NCI-H446 treated with DMSO at 0.1 percent for 48 hours (cell line): ENCODE measurements around the gene IFNAR1.
"Not testable (repeated sequence)": the region's sequence is repeated elsewhere in the genome, so short reads cannot be mapped to it uniquely, and the experiment has no call there.

ENCODE experiments used
- DNase-seq: peaks from one replicate; lab custom pipeline; 2025; lab: John Stamatoyannopoulos, UW

IFNAR1 gene

DNA sequence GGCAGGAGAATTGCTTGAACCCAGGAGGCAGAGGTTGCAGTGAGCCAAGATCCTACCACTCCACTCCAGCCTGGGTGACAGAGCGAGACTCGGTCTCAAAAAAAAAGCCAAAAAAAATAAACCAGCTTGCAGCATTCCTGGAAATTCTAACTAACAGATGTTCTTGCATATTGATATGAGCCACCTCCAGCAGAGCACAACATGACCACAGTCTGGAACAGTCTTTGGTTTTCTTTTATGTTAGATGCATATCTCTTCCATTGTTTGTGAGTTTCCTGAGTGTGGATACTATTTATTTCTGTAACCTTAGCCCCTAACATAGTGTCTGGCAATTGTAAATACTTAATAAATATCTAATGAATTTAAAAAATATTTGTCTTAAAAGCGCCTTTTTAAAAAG, 23.9 kb downstream of the IFNAR1 start:
- DNase-seq, result no peak

DNA sequence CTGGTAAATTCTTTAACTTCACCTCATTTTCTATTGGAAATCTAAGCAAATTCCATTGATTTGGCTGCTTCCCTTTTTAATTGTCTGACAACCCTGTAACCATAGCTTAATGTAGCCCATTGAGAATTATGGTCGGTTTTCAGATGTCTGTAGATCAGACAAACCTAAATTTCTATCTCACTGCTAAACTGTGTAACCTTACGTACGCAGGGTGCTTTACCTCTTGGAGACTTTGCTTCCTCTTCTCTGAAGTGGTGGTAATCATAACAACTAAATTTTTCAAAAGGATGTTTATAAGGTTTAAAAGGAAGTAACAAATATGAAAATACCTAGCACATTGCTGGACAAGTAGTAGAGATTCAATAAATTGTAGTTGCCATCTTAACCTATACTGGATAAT, 25.9 kb downstream of the IFNAR1 start:
- DNase-seq, result no peak

DNA sequence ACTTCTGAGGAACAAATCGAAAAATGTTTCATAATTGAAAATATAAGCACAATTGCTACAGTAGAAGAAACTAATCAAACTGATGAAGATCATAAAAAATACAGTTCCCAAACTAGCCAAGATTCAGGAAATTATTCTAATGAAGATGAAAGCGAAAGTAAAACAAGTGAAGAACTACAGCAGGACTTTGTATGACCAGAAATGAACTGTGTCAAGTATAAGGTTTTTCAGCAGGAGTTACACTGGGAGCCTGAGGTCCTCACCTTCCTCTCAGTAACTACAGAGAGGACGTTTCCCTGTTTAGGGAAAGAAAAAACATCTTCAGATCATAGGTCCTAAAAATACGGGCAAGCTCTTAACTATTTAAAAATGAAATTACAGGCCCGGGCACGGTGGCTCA, 30.6 kb downstream of the IFNAR1 start:
- DNase-seq, result no peak

DNA sequence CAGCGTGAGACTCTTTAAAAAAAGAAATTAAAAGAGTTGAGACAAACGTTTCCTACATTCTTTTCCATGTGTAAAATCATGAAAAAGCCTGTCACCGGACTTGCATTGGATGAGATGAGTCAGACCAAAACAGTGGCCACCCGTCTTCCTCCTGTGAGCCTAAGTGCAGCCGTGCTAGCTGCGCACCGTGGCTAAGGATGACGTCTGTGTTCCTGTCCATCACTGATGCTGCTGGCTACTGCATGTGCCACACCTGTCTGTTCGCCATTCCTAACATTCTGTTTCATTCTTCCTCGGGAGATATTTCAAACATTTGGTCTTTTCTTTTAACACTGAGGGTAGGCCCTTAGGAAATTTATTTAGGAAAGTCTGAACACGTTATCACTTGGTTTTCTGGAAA, 31.2 kb downstream of the IFNAR1 start:
- DNase-seq, result no peak

DNA sequence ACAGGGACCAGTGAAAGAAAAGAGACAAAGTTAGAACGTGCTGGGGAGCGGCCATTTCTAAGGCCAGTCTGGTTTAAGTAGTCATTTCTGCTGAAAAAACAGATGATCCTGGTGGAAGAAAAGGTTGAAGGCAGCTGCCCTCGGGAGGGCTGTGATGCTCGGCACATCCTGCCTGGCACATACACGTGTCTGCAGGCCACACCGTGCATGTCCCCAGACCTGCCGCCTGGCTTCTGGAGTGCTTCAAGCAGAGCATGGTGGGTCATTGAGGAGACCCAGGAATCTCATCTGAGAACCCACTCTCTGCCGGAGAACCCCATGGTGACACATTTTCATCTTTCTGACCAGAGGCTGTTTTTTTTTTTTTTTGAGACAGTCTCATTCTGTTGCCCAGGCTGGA, 32.4 kb downstream of the IFNAR1 start:
- DNase-seq, result no peak

DNA sequence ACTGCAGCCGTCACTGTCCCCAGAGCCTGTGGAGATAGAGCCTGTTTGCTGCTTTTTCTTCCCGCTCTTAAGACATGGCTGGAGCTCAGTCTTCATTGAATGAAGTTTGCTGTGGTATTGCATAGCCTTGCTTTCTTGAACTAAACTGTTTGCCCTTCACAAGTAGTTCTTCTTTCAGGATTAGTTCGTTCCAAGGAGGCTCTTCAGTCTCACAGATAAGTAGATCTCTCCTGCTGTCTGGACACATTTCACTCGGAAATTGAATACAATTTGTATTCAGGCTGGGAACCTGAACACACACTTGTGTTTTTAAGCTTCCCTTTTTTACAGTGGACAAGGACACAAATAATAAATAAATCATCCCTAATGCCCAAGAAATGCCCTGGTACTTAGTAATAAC, 34.7 kb downstream of the IFNAR1 start:
- DNase-seq, result no peak

DNA sequence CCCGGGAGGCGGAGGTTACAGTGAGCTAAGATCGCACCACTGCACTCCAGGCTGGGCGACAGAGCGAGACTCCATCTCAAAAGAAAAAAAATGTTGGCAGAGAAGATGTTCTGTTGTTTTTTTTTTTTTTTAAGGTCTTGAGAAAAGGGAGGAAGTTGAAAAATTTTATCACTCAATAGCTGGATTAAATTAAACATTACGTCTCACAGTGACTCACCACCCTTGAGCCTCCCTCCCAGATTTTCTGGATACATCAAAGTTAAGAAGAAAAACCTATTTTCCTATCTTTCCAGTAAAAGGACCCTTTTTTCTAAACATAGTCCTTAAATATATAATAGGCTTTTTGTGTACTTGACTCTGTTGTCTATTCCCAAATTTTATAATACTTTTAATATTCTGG, 35.5 kb downstream of the IFNAR1 start:
- no peak for DNase-seq

DNA sequence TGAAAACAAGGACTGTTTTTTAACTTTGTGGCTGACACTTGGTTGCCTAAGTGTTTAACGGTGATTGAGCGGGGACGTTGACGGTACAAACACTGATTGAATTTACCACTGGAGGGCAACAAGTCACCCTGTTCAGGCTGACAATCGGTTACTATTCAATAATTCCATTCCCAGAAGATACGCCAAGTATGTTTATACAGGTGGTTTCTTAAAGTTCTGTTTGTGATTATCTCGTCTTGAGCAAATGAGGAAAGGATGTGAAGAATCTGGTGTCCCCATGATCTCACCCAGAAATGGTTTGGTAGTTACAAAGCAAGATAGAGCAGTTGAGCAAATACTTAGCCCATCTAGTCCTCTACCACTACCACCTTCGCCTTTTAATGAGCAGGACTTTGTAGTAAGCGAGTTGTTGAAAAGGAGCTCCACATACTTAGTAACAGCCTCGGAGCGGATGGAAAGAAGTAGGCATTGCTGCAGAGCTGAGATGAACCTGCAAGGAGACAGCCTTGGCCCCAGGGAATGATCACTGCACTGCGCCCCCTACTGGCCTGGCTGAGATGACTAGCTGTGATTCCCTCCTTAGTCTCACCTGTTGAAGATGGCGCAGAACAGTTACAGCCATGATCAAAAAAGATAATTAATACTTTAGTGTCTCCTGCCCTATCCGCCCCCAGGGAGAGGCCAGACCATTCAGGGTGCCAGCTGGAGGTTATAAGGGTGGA, 36.3 kb downstream of the IFNAR1 start:
- peak; percentile 10 for DNase-seq

DNA sequence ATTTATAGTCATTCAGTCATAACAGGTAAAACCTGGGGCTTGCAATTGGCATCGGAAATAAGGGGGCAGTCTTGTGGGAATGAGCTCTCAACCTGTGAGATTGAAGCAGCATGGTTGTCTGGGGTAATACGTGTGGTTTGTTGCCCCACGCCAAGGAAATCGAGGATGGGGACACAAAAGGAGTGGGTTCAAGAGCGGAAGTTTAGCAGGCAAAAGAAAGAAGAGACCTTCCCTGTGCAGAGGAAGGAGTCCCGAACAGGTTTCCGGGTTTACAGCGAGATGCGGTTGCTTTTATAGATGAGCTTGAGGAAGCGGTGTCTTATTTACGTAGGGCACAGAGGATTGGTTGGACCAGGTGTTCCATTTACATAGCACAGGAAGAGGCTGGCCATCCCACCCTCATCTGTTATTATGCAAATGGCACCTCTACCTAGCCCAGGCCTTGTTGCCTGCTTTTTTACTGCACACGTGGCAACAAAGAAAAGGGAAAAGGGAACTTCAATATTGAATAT, 37.3 kb downstream of the IFNAR1 start:
- DNase-seq, result no peak

DNA sequence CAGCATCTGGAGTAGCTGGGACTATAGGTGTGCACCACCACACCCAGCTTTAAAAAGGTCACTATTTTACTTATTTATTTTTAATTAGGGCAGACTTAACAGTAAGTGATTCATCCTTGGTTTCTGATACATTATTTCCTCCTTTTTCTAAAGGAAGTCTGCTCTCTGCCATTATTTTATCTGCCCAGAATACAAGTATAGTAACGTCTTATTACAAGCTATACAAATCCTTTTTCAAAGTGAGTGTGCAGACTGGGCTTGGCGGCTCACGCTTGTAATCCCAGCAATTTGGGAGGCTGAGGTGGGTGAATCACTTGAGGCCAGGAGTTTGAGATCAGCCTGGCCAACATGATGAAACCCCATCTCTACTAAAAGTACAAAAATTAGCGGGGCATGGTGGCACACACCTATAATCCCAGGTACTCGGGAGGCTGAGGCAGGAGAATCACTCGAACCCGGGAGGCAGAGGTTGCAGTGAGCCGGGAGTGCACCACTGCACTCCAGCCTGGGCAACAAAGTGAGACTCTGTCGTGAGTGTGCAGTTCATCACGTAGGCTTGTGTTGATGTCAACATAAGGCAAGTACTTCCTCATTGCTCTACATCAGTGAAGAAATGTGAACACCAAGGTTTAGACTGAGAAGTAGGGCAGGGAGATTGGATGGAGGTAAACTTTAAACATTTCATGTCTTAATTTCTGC, 39.3 kb downstream of the IFNAR1 start:
- not testable (repeated sequence) for DNase-seq

DNA sequence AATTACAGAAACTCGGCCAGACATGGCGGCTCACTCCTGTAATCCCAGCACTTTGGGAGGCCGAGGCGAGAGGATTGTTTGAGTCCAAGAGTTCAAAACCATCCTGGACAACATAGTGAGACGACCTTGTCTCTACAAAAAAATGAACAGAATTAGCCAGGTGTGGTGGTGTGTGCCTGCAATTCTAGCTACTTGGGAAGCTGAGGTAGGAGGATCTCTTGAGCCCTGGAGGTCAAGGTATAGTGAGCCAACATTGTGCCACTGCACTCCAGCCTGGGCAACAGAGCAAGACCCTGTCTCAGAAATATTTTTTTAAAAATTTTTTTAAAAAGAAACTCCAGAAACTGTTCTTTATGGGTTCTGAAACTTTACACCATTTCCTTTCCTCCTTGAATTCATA, 40.1 kb downstream of the IFNAR1 start:
- no peak for DNase-seq

DNA sequence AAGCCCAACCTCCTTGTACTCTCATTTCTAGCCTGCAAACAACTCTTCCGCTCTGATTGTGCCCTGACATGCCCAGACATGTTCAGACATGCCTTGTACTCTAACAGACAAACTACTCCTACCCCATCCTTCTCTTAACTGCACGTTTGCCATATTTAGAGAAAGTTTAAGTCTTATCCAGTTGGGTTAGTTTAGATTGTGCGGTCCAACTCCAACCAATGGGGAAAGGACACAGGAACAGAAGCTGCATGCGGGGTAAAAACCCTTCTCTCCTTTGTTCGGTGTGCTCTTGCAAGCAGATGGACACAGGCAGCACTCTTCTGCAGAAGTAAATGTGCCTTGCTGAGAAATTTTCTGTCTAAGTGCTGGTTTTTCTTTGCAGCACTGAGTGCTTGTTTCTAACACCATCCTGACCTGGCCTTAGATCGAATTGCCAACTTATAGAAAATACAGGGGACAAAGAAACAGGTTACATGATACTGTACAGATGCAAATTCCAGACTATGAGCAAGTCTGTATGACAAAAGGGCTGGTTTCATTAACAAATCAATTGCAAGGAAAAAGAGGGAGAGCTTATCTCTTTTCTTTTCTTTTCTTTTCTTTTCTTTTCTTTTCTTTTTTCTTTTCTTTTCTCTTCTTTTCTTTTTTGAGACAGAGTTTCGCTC, 42.7 kb downstream of the IFNAR1 start:
- DNase-seq, result no peak

DNA sequence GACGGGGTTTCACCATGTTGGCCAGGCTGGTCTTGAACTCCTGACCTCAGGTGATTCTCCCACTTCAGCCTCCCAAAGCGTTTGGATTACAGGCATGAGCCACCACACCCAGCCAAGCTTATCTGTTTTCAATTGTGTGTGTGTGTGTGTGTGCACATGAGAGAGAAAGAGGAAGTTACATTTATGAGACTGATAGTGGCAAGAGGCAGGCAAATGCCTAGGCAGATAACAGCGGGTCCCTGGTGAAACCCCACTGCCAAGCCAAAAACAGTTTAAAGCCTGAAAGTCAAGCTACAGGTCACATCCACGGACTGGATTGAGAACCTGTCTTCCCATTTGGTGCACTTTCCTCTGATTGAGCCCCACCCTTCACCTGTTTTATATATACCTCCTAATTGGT, 43.4 kb downstream of the IFNAR1 start:
- no peak for DNase-seq

DNA sequence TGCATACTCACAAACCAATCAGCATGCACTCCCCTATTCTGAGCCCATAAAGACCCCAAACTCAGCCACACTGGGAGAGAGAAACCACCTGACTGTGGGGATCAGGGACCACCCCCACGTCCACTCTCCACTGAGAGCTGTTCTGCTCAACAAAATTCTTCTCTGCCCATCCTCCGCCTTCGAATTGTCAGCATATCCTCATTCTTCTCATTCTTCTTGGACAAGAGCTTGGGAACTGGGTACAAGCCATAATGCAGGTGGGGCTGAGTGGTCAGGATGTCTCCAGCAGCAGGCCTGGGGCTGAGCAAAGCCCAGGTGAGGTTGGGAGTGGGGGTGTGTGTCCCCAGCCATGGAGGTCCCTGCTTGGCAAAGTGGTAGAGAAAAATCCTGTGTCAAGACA, 43.8 kb downstream of the IFNAR1 start:
- no peak for DNase-seq

DNA sequence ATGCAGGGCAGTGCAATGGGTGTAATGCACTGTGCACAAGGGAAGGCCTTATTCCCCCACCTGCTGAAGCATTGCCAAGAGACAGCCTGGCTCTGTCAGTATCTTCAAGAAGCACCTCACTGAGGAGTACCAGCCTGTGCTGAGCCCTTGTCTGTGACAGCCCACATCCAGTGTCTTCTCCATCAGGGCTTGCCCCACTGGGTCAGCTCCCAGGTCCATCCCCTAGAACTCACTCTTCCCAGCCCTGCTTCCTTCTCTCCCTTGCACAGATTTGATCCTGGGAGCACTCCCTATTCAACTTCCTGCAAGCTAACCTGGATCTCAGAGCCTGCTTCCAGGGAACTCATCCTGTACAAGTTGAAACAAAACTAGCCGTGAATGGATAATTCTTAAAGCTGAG, 44.8 kb downstream of the IFNAR1 start:
- DNase-seq, result no peak

DNA sequence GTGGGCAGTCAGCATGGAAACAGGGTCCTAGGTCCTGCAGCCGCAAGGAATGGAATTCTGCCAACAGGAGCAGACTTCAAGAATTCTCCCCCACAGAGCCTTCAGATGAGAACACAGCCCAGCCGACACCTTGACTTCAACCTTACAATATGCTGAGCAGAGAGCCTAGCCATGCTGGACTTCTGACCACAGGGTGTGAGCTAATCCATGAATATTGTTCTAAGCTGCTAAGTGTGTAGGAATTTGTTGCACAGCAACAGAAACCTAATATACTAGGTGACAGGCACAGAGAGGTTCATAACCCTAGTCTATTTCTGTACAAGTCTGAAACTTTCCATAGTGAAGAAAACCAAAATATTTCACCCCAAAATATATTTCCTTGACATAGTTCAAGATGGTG, 45.5 kb downstream of the IFNAR1 start:
- no peak for DNase-seq

DNA sequence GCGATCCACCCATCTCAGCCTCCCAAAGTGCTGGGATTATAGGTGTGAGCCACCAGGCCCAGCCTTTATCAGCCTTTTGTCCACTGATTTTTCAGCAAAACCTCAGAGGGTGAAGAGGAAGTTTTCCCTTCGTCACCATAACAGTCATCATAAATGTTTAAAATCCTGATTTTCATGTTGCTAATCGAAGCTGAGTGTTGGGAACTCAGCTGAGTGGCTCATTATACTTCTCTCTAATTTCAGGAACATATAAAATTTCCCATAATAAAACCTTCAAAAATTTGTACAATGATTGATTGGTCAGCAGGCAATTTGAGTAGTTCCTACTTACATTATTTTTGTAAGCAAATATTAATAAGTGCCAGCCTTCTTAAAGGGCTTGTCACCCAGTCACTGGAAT, 46.6 kb downstream of the IFNAR1 start:
- DNase-seq, result no peak

DNA sequence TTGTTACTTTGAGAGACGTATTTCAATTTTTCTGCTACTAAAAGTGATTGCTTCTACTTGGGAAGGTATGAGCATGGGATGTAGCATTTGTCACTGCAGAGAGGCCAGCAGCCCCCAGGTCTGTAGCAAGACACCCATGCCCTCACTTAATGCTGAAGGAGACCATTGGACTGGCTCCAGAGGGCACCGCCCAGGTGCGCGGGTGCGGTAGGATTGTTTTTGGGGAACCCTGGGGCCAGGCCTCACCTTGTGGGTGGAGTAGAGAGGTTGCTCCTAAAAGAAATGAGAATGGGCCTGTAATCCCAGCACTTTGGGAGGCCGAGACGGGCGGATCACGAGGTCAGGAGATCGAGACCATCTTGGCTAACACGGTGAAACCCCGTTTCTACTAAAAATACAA, 47.8 kb downstream of the IFNAR1 start:
- DNase-seq, result no peak

DNA sequence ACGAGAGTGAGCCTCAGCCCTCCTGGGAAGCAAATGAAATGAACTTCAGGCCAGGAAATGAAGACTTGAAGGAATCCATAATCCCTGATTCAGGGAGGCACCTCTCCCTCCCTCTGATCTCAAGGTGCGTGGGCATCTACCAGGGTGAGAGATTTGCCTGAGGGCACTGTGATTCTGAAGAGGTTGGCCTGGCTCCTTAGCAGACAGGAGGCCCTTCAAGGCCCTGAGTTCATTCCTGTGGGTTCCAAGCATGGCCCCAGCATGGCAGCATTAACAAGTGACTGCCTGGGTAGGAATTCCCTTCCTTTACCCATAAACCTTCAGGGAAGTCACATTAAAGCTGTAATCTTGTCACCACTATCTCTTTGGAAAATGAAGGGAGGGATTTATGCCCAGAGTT, 48.7 kb downstream of the IFNAR1 start:
- no peak for DNase-seq

DNA sequence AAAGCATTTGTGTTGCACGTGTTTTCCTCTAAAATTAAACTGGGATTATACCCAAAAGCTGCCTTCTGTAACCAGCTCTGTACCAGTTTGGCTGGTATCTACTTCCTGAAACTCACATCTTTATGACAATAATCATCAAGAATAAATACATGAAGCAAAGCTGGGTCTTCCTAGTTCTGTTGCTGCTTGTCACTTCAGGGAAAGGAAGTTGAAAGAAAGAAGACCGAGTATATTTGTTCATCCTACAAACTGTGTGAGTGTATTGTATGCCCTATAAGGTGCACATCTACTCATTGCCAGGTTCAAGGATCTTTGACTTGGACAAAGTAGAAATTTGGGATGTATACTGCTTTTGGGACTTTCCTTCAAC, 49.3 kb downstream of the IFNAR1 start:
- no peak for DNase-seq

DNA sequence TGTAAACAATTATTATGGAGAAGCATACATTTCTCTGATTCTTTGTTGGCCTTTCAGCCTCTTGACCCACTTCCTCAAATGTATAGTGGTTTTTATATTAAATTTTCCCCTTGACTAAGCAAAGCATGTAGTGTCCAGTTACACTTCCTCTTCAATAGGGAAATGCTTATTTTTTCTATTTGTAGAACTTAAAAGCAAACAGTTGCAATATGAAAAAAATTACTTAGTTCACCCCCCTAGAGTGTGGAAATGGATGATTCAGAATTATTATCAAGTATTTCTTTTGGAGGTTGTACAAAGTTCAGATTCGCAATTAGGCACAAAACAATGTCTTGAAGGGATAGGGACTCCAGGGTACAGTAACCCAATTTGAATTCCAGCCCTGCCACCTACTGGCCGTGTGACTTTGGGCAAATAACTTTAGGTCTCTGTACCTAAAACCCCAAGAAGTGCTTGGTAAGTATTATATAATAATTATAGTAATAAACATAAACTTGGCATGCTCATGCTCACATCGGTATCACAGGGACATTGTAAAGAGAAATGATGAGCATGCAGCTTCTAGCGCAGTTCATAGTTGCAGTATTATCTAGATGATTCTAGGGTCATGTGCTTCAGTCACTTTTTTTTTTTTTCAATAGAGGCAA, 49.8 kb downstream of the IFNAR1 start:
- DNase-seq, result peak; percentile 10

DNA sequence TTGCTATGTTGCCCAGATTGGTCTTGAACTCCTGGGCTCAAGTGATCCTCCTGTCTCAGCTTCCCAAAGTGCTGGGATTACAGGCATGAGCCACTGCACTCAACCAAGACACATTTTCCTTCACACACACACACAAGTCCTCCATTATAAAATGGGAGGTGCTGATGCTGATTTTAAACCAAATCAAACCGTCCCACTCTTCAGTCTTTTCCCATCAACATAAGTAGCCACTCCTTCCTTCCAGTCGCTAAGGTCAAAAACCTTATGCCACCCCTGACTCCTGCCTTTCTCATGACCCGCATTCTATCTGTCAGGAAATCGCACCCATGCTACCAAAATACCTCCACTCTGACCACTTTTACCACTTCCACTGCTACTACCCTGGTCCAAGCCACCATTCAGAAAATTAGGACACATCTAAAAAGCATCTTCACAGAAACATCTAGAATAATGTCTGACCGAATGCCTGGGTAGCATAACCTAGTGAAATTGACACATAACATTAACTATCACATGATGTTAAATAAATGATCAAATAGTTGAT, 50.4 kb downstream of the IFNAR1 start:
- DNase-seq, result no peak
